GM12878 (cell line): ENCODE data around the gene CUEDC1. TPM values are rescaled to one million over a fixed set of nuclear protein-coding genes. Genes with fewer than 3 reads are reported as not detected.

ENCODE experiments used
- ATAC-seq: fragments of 200-7000 bp; cut with Tn5 transposase; 3 replicates; pipeline ENCODE4 v1.9.1; 2020; ENCODE audit warnings: mild to moderate bottlenecking, moderate library complexity
- BruUV-seq: library from RNA; stranded (reverse); fragments of 400-500 nt; replicated peaks from 2 replicates; lab custom pipeline; 2021; lab: Mats Ljungman, UMichigan
- CTCF ChIA-PET: fragments of 300-600 bp; sonication (Branson Sonifier 250); formaldehyde crosslinking; extraction: SDS; loops from one replicate; lab custom pipeline; 2021; ENCODE audit warnings: inconsistent platforms; lab: Yijun Ruan, JAX
- POLR2A ChIA-PET: fragments of 350-600 bp; formaldehyde crosslinking; extraction: SDS; loops from one replicate; lab custom pipeline; 2021; ENCODE audit warnings: inconsistent platforms; lab: Charles Lee
- RAD21 ChIA-PET: fragments of 300-600 bp; sonication (Branson Sonifier 250); formaldehyde crosslinking; loops from one replicate; lab custom pipeline; 2023; ENCODE audit warnings: antibody characterized with exemption; ENCODE audit not compliant: unreplicated experiment; lab: Charles Lee
- SMC1A ChIA-PET: fragments of 300-600 bp; sonication (Branson Sonifier 250); formaldehyde crosslinking; loops from one replicate; lab custom pipeline; 2023; ENCODE audit not compliant: unreplicated experiment, uncharacterized antibody; lab: Charles Lee
- DNase-seq: peaks from one replicate; pipeline ENCODE4 v3.0.0-alpha.2; 2011; ENCODE audit warnings: low read depth, low spot score
- FAIRE-seq: peaks from 3 replicates; lab custom pipeline; 2011; peaks lifted over from hg19 to GRCh38; lab: Jason Lieb, UNC
- H2AFZ ChIP-seq: 2 replicates; pipeline ENCODE4 v1.6.0; 2011; ENCODE audit warnings: low read depth, low read length, control low read depth; ENCODE audit not compliant: control insufficient read depth
- H3K27ac ChIP-seq: 2 replicates; pipeline ENCODE4 v1.5.1; 2011; ENCODE audit warnings: control low read depth; ENCODE audit not compliant: control insufficient read depth, insufficient read depth
- H3K27me3 ChIP-seq, 2 experiments: replicated peaks in 1 of 2; 2 replicates each; pipeline versions ENCODE4 v1.6.0 to v1.6.1; 2011; ENCODE audit warnings: low read length in 1 of 2; ENCODE audit not compliant: control insufficient read depth in 2 of 2, insufficient read depth in 2 of 2
- H3K36me3 ChIP-seq, 2 experiments: 2 replicates each; pipeline ENCODE4 v1.5.1; 2011; ENCODE audit warnings: low read length in 1 of 2; ENCODE audit not compliant: control insufficient read depth in 2 of 2, insufficient read depth in 2 of 2
- H3K4me1 ChIP-seq: 2 replicates; pipeline ENCODE4 v1.6.1; 2011; ENCODE audit warnings: mild to moderate bottlenecking, low read length, moderate library complexity, mixed read lengths; ENCODE audit not compliant: control insufficient read depth, insufficient read depth
- H3K4me2 ChIP-seq: 2 replicates; pipeline ENCODE4 v1.6.0; 2011; ENCODE audit warnings: control low read depth; ENCODE audit not compliant: control insufficient read depth, insufficient read depth
- H3K4me3 ChIP-seq: fragments of 200-600 bp; sonication (generic); 2 replicates; pipeline ENCODE4 v1.5.1; 2016
- H3K79me2 ChIP-seq: 2 replicates; pipeline ENCODE4 v1.6.0; 2011; ENCODE audit warnings: low read length; ENCODE audit not compliant: control insufficient read depth, insufficient read depth
- H3K9ac ChIP-seq: 2 replicates; pipeline ENCODE4 v1.8.0; 2011; ENCODE audit warnings: low read length, control low read depth, mixed read lengths; ENCODE audit not compliant: control insufficient read depth, insufficient read depth
- H3K9me3 ChIP-seq: replicated peaks from 3 replicates; pipeline ENCODE4 v1.5.1; 2011; ENCODE audit warnings: mild to moderate bottlenecking, low read length; ENCODE audit not compliant: control insufficient read depth, insufficient read depth
- H4K20me1 ChIP-seq: 2 replicates; pipeline ENCODE4 v1.6.0; 2011; ENCODE audit not compliant: control insufficient read depth, insufficient read depth
- IKZF1 ChIP-seq: fragments of 450-650 bp; conservative IDR thresholded peaks from 2 replicates; pipeline ENCODE4 v1.6.1; 2017; ENCODE audit warnings: antibody characterized with exemption, mild to moderate bottlenecking
- SUZ12 ChIP-seq: fragments of 200-600 bp; sonication (generic); IDR thresholded peaks from one replicate; pipeline ENCODE4 v1.6.1; 2018; ENCODE audit warnings: antibody characterized with exemption, mild to moderate bottlenecking; ENCODE audit not compliant: unreplicated experiment
- WGBS: methylation state at CpG from one replicate; pipeline ENCODE4 v1.1.6; 2016; ENCODE audit warnings: low lambda C conversion rate; ENCODE audit not compliant: insufficient replicate concordance, insufficient coverage; ENCODE audit errors: missing lambda C conversion rate; 5-methylcytosine and 5-hydroxymethylcytosine counted together
- in situ Hi-C: fragments of 300-500 bp; cut with MboI; formaldehyde crosslinking; loops from 9 replicates; pipeline ENCODE4 v1.14.3; 2018; ENCODE audit warnings: mixed read lengths
- intact Hi-C: fragments of 100-400 bp; cut with micrococcal nuclease; formaldehyde crosslinking; loops from one replicate; pipeline ENCODE4 v1.14.2; 2022; ENCODE audit not compliant: unreplicated experiment
- polyA plus RNA-seq, 11 experiments: library from polyadenylated mRNA; depleted of rRNA in 4 of 11; unstranded in 6 of 11; stranded (reverse) in 5 of 11; fragments of >200 nt; fragmentation: Nextera tagmentation in 4 of 11; fragmentation: Illumina TruSeq in 1 of 11; extraction: Ambion mirVana in 4 of 11; extraction: Trizol in 1 of 11; gene quantifications; 1 replicate in 1 of 11; 2 replicates in 10 of 11; pipeline versions ENCODE4 v1.2.1 to v1.2.3, GENCODE V29; 2011 to 2016; ENCODE audit warnings: inconsistent platforms in 2 of 11, missing spikeins in 2 of 11, low read depth in 1 of 11
- total RNA-seq, 4 experiments: library from RNA; depleted of rRNA in 3 of 4; stranded (reverse); fragments of >200 nt in 3 of 4; fragmentation: Illumina TruSeq in 1 of 4; extraction: Trizol in 1 of 4; gene quantifications; 2 replicates each; pipeline versions ENCODE4 v1.2.1 to v1.2.3, GENCODE V29; 2013 to 2021
- TF ChIP-seq, protein P1 (sequence below): fragments of 450-650 bp; formaldehyde crosslinking; IDR thresholded peaks from 2 replicates; pipeline ENCODE4 v1.4.0; 2022; ENCODE audit warnings: mild to moderate bottlenecking, moderate library complexity

CUEDC1 gene
- total and polyA plus RNA-seq, 10 of the 15 experiments (the other 5 are each of a cell fraction or from before 2014, with no cell fraction given) = 0.24 to 7.4 (median 1.8) TPM

DNA sequence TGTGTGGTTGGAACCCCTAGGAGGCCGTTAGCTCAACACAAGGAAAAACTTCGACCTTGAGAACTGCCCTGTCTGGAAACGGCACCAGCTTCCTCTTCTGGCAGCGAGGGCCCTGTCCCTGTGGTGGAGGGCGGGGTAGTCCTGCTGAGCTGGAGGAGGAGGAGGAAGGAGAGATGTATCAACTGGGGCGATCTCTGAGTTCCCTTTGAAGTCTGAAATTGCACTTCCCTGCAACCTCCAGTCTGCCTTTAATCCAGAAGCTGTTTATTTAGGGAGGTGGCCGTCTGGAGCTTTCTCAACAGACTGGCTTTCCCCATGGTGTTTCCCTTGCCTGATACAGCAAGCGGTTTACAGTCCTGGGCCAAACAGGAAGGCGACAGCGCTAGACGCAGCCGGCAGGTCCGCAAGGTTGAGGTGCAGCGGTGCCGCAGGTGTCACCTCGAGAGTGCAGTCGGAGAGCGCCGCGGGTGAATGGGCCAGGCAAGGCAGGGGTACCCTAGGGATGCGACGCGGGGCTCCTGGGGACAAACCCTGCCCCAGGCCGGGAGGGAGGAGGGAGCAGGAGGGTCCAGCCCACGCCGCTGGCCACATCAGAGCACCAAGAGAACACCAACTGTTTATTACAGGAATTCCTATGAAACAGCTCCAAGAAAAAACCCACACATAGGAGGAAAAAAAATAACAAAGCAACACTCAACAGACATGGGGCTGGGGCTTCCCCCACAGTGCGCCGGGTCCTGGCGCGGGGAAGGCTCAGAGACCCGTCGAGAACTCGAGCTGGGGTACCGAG, 94.0 kb downstream of the CUEDC1 start:
- FAIRE-seq (no peak), DNase-seq (no peak)

More for the DNA sequence above, 94.0 kb downstream of the CUEDC1 start:
- no peaks in the 10 kb centered on the region for H3K9me3 ChIP-seq
- intact Hi-C loops (no loop called here), in situ Hi-C loops (no loop called here)
- RAD21 ChIA-PET = interaction anchor here (0.5 to 10.0 kb wide), 21 partner anchors 9 to 608 kb away, joined by 3 to 239 read pairs (median 4); partner anchors contain the start of genes MRPS23, SRSF1 and VEZF1
- no peaks in the 10 kb centered on the region for H4K20me1 ChIP-seq
- H3K4me2 ChIP-seq = peak overlapping the region; percentile 78
- H3K9ac ChIP-seq = no peak overlapping the region
- H3K79me2 ChIP-seq = no peaks in the 10 kb centered on the region
- H3K27ac ChIP-seq = no peak overlapping the region
- peaks cover 3% of the 10 kb centered on the region; the same call in 1 of the 2 replicates for H3K4me1 ChIP-seq
- no TSS peak for BruUV-seq
- ATAC-seq = peak; percentile 67
- CTCF ChIA-PET = interaction anchor here (0.8 to 18.2 kb wide), 17 partner anchors 8 to 252 kb away, joined by 3 to 708 read pairs (median 6); partner anchors contain the start of genes CUEDC1, MRPS23 and SRSF1
- H3K36me3 ChIP-seq = no peaks in the 10 kb centered on the region
- H2AFZ ChIP-seq = peak overlapping the region; percentile 1; the same call in 1 of the 2 replicates
- TF ChIP-seq, protein P1, sequence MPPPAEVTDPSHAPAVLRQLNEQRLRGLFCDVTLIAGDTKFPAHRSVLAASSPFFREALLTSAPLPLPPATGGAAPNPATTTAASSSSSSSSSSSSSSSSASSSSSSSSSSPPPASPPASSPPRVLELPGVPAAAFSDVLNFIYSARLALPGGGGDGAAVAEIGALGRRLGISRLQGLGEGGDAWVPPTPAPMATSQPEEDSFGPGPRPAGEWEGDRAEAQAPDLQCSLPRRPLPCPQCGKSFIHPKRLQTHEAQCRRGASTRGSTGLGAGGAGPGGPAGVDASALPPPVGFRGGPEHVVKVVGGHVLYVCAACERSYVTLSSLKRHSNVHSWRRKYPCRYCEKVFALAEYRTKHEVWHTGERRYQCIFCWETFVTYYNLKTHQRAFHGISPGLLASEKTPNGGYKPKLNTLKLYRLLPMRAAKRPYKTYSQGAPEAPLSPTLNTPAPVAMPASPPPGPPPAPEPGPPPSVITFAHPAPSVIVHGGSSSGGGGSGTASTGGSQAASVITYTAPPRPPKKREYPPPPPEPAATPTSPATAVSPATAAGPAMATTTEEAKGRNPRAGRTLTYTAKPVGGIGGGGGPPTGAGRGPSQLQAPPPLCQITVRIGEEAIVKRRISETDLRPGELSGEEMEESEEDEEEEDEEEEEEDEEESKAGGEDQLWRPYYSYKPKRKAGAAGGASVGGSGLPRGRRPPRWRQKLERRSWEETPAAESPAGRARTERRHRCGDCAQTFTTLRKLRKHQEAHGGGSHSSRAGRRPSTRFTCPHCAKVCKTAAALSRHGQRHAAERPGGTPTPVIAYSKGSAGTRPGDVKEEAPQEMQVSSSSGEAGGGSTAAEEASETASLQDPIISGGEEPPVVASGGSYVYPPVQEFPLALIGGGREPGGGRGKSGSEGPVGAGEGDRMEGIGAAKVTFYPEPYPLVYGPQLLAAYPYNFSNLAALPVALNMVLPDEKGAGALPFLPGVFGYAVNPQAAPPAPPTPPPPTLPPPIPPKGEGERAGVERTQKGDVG (CRISPR knock-in tag) = no peak
- peak; percentile 45 for TF ChIP-seq IKZF1
- peak; percentile 31 for TF ChIP-seq SUZ12
- TF ChIP-seq, all 136 proteins: peak for 2
- Histone ChIP-seq H3K27me3 (no peaks in the 10 kb centered on the region; a peak in 2 of 4 replicates), H3K4me3 (peak overlapping the region; percentile 38; the same call in 1 of the 2 replicates)
- ChIA-PET POLR2A (interaction anchor here (1.0 to 4.0 kb wide), 4 partner anchors 79 to 138 kb away, joined by 3 to 17 read pairs (median 6); no protein-coding TSS in a partner anchor), SMC1A (interaction anchor here (0.7 to 14.5 kb wide), 21 partner anchors 9 to 252 kb away, joined by 3 to 341 read pairs (median 8); partner anchors contain the start of genes CUEDC1, MRPS23 and SRSF1)
- WGBS = 2% methylated on average over 34 of the region's 34 CpGs
